B cell (primary cell): ENCODE measurements around the gene CACNA1D. TPM values are rescaled to one million over a fixed set of nuclear protein-coding genes. Genes with fewer than 3 reads are reported as not detected.

Experiments used
- ATAC-seq: fragments of 200-7000 bp; cut with Tn5 transposase; one replicate; pipeline ENCODE4 v1.10.0; 2021; ENCODE audit warnings: low read depth, mild to moderate bottlenecking, moderate number of reproducible peaks, moderate library complexity
- CTCF ChIA-PET: fragments of 350-600 bp; sonication (Branson Sonifier 250); formaldehyde crosslinking; loops from one replicate; lab custom pipeline; 2021; ENCODE audit warnings: antibody characterized with exemption, inconsistent platforms; lab: Charles Lee
- POLR2A ChIA-PET: fragments of 350-600 bp; sonication (Branson Sonifier 250); formaldehyde crosslinking; loops from one replicate; lab custom pipeline; 2021; ENCODE audit warnings: antibody characterized with exemption; lab: Charles Lee
- DNase-seq: peaks from one replicate; pipeline ENCODE4 v3.0.0; 2013
- H2AFZ ChIP-seq: 2 replicates; pipeline ENCODE4 v1.6.1; 2012; ENCODE audit warnings: mild to moderate bottlenecking, low read depth, low read length; ENCODE audit not compliant: insufficient read depth, poor library complexity, severe bottlenecking
- H3K27ac ChIP-seq, 2 donors: 1 replicate in 1 of 2; 2 replicates in 1 of 2; pipeline ENCODE4 v1.5.1; 2012 to 2013; ENCODE audit warnings: low read length in 2 of 2, mild to moderate bottlenecking in 2 of 2, moderate library complexity in 1 of 2
- H3K27me3 ChIP-seq, 4 experiments: fragments of 200-600 bp in 1 of 4; sonication (generic) in 1 of 4; replicated peaks in 1 of 4; 1 replicate in 2 of 4; 2 replicates in 2 of 4; pipeline versions ENCODE4 v1.6.1 to v1.7.0; 2013 to 2016; ENCODE audit warnings: low read length in 3 of 4, mild to moderate bottlenecking in 2 of 4, mixed read lengths in 1 of 4, moderate library complexity in 1 of 4; ENCODE audit not compliant: insufficient read depth in 4 of 4, control insufficient read depth in 3 of 4; ENCODE audit errors: control extremely low read depth in 1 of 4
- H3K36me3 ChIP-seq, 2 experiments: replicated peaks in 1 of 2; 1 replicate in 1 of 2; 2 replicates in 1 of 2; pipeline versions ENCODE4 v1.6.1 to v1.7.1; 2013; ENCODE audit warnings: low read length in 1 of 2; ENCODE audit not compliant: insufficient read depth in 2 of 2, control insufficient read depth in 1 of 2; ENCODE audit errors: control extremely low read depth in 1 of 2, extremely low read depth in 1 of 2
- H3K4me1 ChIP-seq, 2 donors: fragments of 200-600 bp in 1 of 2; sonication (generic) in 1 of 2; 1 replicate in 1 of 2; 2 replicates in 1 of 2; pipeline versions ENCODE4 v1.5.1 to v1.6.1; 2013 to 2017; ENCODE audit warnings: low read length in 2 of 2; ENCODE audit not compliant: control insufficient read depth in 2 of 2, insufficient read depth in 2 of 2
- H3K4me2 ChIP-seq: replicated peaks from 2 replicates; pipeline ENCODE3; 2012; ENCODE audit warnings: mild to moderate bottlenecking, low read depth, low read length; ENCODE audit not compliant: poor library complexity, severe bottlenecking
- H3K4me3 ChIP-seq, 5 experiments: fragments of 200-600 bp in 1 of 5; sonication (generic) in 1 of 5; 1 replicate in 3 of 5; 2 replicates in 2 of 5; pipeline versions ENCODE4 v1.5.1 to v1.7.0; 2011 to 2016; ENCODE audit warnings: low read length in 4 of 5, mild to moderate bottlenecking in 4 of 5, low read depth in 2 of 5, control low read depth in 1 of 5, moderate library complexity in 1 of 5; ENCODE audit not compliant: insufficient read depth in 1 of 5; ENCODE audit errors: control extremely low read depth in 1 of 5, extremely low read depth in 1 of 5
- H3K79me2 ChIP-seq: fragments of 200-600 bp; sonication (generic); one replicate; pipeline ENCODE4 v1.6.0; 2016; ENCODE audit warnings: low read length; ENCODE audit not compliant: control insufficient read depth, insufficient read depth
- H3K9ac ChIP-seq: fragments of 200-600 bp; sonication (generic); 2 replicates; pipeline ENCODE4 v1.6.1; 2017; ENCODE audit warnings: mild to moderate bottlenecking, low read length, moderate library complexity
- H3K9me3 ChIP-seq, 3 donors: one replicate each; pipeline versions ENCODE4 v1.6.1 to v1.7.1; 2013; ENCODE audit warnings: low read length in 2 of 3; ENCODE audit not compliant: control insufficient read depth in 2 of 3, insufficient read depth in 1 of 3; ENCODE audit errors: control extremely low read depth in 1 of 3
- H4K20me1 ChIP-seq: 2 replicates; pipeline ENCODE4 v1.6.0; 2012; ENCODE audit warnings: mild to moderate bottlenecking, low read length; ENCODE audit not compliant: insufficient read depth, control insufficient read depth, poor library complexity, severe bottlenecking
- H3K27ac Mint-ChIP-seq: one replicate; pipeline ENCODE4 v1.8.0; 2021; ENCODE audit warnings: mixed read lengths
- H3K27me3 Mint-ChIP-seq: one replicate; pipeline ENCODE4 v1.8.0; 2021; ENCODE audit warnings: mixed read lengths
- H3K4me1 Mint-ChIP-seq: one replicate; pipeline ENCODE4 v1.8.0; 2021; ENCODE audit warnings: mixed read lengths
- H3K4me3 Mint-ChIP-seq: one replicate; pipeline ENCODE4 v1.8.0; 2021; ENCODE audit warnings: mixed read lengths
- H3K9me3 Mint-ChIP-seq: one replicate; pipeline ENCODE4 v1.8.0; 2022; ENCODE audit warnings: mixed read lengths; ENCODE audit not compliant: insufficient read depth
- CTCF ChIP-seq: fragments of 200-600 bp; IDR thresholded peaks from one replicate; pipeline ENCODE4 v1.8.0; 2022; ENCODE audit warnings: antibody characterized with exemption, mild to moderate bottlenecking
- EZH2 ChIP-seq: IDR thresholded peaks from 2 replicates; pipeline ENCODE4 v1.6.1; 2012; ENCODE audit warnings: borderline replicate concordance, low read depth, mild to moderate bottlenecking, moderate library complexity, low read length; ENCODE audit not compliant: insufficient read depth, poor library complexity, severe bottlenecking
- WGBS: methylation state at CpG from one replicate; pipeline ENCODE4 v1.1.5; 2013; ENCODE audit warnings: missing lambda C conversion rate; ENCODE audit not compliant: insufficient coverage; 5-methylcytosine and 5-hydroxymethylcytosine counted together
- intact Hi-C: fragments of 100-400 bp; cut with micrococcal nuclease; formaldehyde crosslinking; loops from one replicate; pipeline ENCODE4 v1.10.0; 2022
- polyA plus RNA-seq: library from polyadenylated mRNA; depleted of rRNA; stranded (reverse); fragments of >200 nt; gene quantifications from 2 replicates; pipeline ENCODE4 v1.2.3, GENCODE V29; 2012
- total RNA-seq, 2 donors: library from RNA; stranded (reverse); fragments of 120-200 nt in 1 of 2; gene quantifications; 1 replicate in 1 of 2; 2 replicates in 1 of 2; pipeline versions ENCODE4 v1.2.3 to v1.2.4, GENCODE V29; 2013 to 2022

CACNA1D gene
- total and polyA plus RNA-seq, 2 donors (not counting 1 experiment from before 2014, with no cell fraction given), result 0.06 to 0.07 TPM

GRCh38 chr3:53811143-53811927, 316.9 kb downstream of the CACNA1D start:
- 96% methylated on average over 18 of the region's 24 CpGs for WGBS
- Histone ChIP-seq H3K27me3 (no peaks in the 10 kb centered on the region), H3K79me2 (no peaks in the 10 kb centered on the region), H3K36me3 (no peaks in the 10 kb centered on the region), H3K9me3 (no peaks in the 10 kb centered on the region), H3K4me2 (no peak overlapping the region), H3K4me1 (no peaks in the 10 kb centered on the region), H2AFZ (no peak overlapping the region), H3K4me3 (no peak overlapping the region), H4K20me1 (no peaks in the 10 kb centered on the region), H3K27ac (no peak overlapping the region), H3K9ac (no peak overlapping the region)
- peaks cover 2% of the 10 kb centered on the region for H3K27me3 Mint-ChIP-seq
- TF ChIP-seq CTCF (no peak), EZH2 (no peak)
- ATAC-seq (no peak), DNase-seq (no peak)
- no peak overlapping the region for H3K27ac Mint-ChIP-seq
- H3K9me3 Mint-ChIP-seq, result no peaks in the 10 kb centered on the region
- no peak overlapping the region for H3K4me3 Mint-ChIP-seq
- no peaks in the 10 kb centered on the region for H3K4me1 Mint-ChIP-seq
- ChIA-PET POLR2A (no interaction called here), CTCF (no interaction called here)
- intact Hi-C loops, result no loop called here

- no peaks in the 10 kb centered on the region for H3K79me2 ChIP-seq
- H3K36me3 ChIP-seq, result no peaks in the 10 kb centered on the region
- no peak overlapping the region for H3K27ac Mint-ChIP-seq
- H3K4me1 Mint-ChIP-seq, result no peaks in the 10 kb centered on the region
- CTCF ChIA-PET, result no interaction called here
- no peak overlapping the region for H3K4me3 Mint-ChIP-seq
- 68% methylated on average over 3 of the region's 4 CpGs for WGBS
- ATAC-seq (no peak), DNase-seq (no peak)
- no peak overlapping the region for H3K9ac ChIP-seq
- H3K4me1 ChIP-seq, result no peaks in the 10 kb centered on the region
- H3K27ac ChIP-seq, result no peak overlapping the region
- H3K4me2 ChIP-seq, result no peak overlapping the region
- TF ChIP-seq CTCF (no peak), EZH2 (no peak)
- no peaks in the 10 kb centered on the region for H3K9me3 Mint-ChIP-seq
- intact Hi-C loops, result no loop called here
- no peaks in the 10 kb centered on the region for H4K20me1 ChIP-seq
- H3K27me3 Mint-ChIP-seq, result peaks cover 2% of the 10 kb centered on the region
- no peaks in the 10 kb centered on the region for H3K9me3 ChIP-seq
- no peak overlapping the region for H3K4me3 ChIP-seq
- peaks cover 0 to 2% (median 0%) of the 10 kb centered on the region in 4 experiments for H3K27me3 ChIP-seq
- POLR2A ChIA-PET, result no interaction called here
- H2AFZ ChIP-seq, result no peak overlapping the region
Observed at GRCh38 chr3:53812434-53812833, 318.0 kb downstream of the CACNA1D start.
